Liver (tissue), 9 donors: Measurements from ENCODE around the gene EVX1. TPM values are rescaled to one million over a fixed set of nuclear protein-coding genes. Genes with fewer than 3 reads are reported as not detected.

Experiments
- DNase-seq: peaks from one replicate; pipeline ENCODE4 v3.0.0-alpha.2; 2017; ENCODE audit warnings: low spot score
- H3K27ac ChIP-seq, 2 donors: one replicate each; pipeline ENCODE4 v1.7.0; 2013; ENCODE audit warnings: inconsistent platforms in 2 of 2, low read length in 2 of 2, control low read depth in 1 of 2, low read depth in 1 of 2, mild to moderate bottlenecking in 1 of 2
- H3K27me3 ChIP-seq, 4 donors: one replicate each; pipeline versions ENCODE4 v1.6.1 to v1.7.0; 2013; ENCODE audit warnings: low read length in 3 of 4, inconsistent platforms in 1 of 4, mild to moderate bottlenecking in 1 of 4, moderate library complexity in 1 of 4; ENCODE audit not compliant: control insufficient read depth in 4 of 4, insufficient read depth in 4 of 4
- H3K36me3 ChIP-seq, 4 donors: one replicate each; pipeline versions ENCODE4 v1.6.1 to v1.7.0; 2013; ENCODE audit warnings: low read length in 3 of 4, mild to moderate bottlenecking in 3 of 4, low read depth in 1 of 4, moderate library complexity in 1 of 4; ENCODE audit not compliant: control insufficient read depth in 4 of 4, insufficient read depth in 3 of 4
- H3K4me1 ChIP-seq, 4 donors: one replicate each; pipeline versions ENCODE4 v1.6.1 to v1.7.0; 2013; ENCODE audit warnings: low read length in 3 of 4, mild to moderate bottlenecking in 3 of 4, moderate library complexity in 1 of 4; ENCODE audit not compliant: control insufficient read depth in 4 of 4, insufficient read depth in 4 of 4
- H3K4me3 ChIP-seq, 3 donors: one replicate each; pipeline versions ENCODE4 v1.6.1 to v1.7.0; 2013; ENCODE audit warnings: low read length in 3 of 3, control low read depth in 1 of 3, low read depth in 1 of 3, mild to moderate bottlenecking in 1 of 3
- H3K9ac ChIP-seq, 2 donors: one replicate each; pipeline ENCODE4 v1.7.0; 2013; ENCODE audit warnings: low read length in 2 of 2, mild to moderate bottlenecking in 2 of 2, moderate library complexity in 2 of 2, control low read depth in 1 of 2, low read depth in 1 of 2
- H3K9me3 ChIP-seq, 4 donors: one replicate each; pipeline versions ENCODE4 v1.6.1 to v1.7.0; 2013; ENCODE audit warnings: low read length in 3 of 4; ENCODE audit not compliant: control insufficient read depth in 4 of 4
- ATF3 ChIP-seq: IDR thresholded peaks from 2 replicates; pipeline ENCODE4 v1.6.1; 2016; ENCODE audit warnings: antibody characterized with exemption
- CTCF ChIP-seq: fragments of 150-350 bp; IDR thresholded peaks from 2 replicates; pipeline ENCODE4 v1.5.1; 2017; ENCODE audit warnings: improper control_type of control experiment, low read depth, low read length; ENCODE audit not compliant: missing input control
- FOXA1 ChIP-seq: IDR thresholded peaks from 2 replicates; pipeline ENCODE4 v1.6.1; 2016; ENCODE audit warnings: antibody characterized with exemption
- FOXA2 ChIP-seq: IDR thresholded peaks from 2 replicates; pipeline ENCODE4 v1.6.1; 2016; ENCODE audit warnings: antibody characterized with exemption
- GABPA ChIP-seq, 2 donors: IDR thresholded peaks in 1 of 2; conservative IDR thresholded peaks in 1 of 2; 2 replicates each; pipeline ENCODE4 v1.6.1; 2016; ENCODE audit warnings: antibody characterized with exemption in 2 of 2, mild to moderate bottlenecking in 1 of 2, moderate library complexity in 1 of 2
- HNF4A ChIP-seq, 2 donors: conservative IDR thresholded peaks; 2 replicates each; pipeline ENCODE4 v1.6.1; 2016; ENCODE audit warnings: antibody characterized with exemption in 2 of 2, mild to moderate bottlenecking in 2 of 2
- HNF4G ChIP-seq: IDR thresholded peaks from 2 replicates; pipeline ENCODE4 v1.6.1; 2016; ENCODE audit warnings: antibody characterized with exemption
- JUND ChIP-seq, 2 donors: IDR thresholded peaks; 2 replicates each; pipeline ENCODE4 v1.6.1; 2016; ENCODE audit warnings: antibody characterized with exemption in 2 of 2
- MAX ChIP-seq: IDR thresholded peaks from 2 replicates; pipeline ENCODE4 v1.6.1; 2016; ENCODE audit warnings: antibody characterized with exemption
- RAD21 ChIP-seq, 2 donors: IDR thresholded peaks; 2 replicates each; pipeline ENCODE4 v1.6.1; 2016; ENCODE audit warnings: antibody characterized with exemption in 2 of 2, mild to moderate bottlenecking in 2 of 2
- REST ChIP-seq: IDR thresholded peaks from 2 replicates; pipeline ENCODE4 v1.6.1; 2016; ENCODE audit warnings: antibody characterized with exemption, mild to moderate bottlenecking
- RXRA ChIP-seq, 2 donors: IDR thresholded peaks; 2 replicates each; pipeline ENCODE4 v1.6.1; 2017 to 2018; ENCODE audit warnings: antibody characterized with exemption in 2 of 2, mild to moderate bottlenecking in 1 of 2
- SP1 ChIP-seq: IDR thresholded peaks from 2 replicates; pipeline ENCODE4 v1.6.1; 2018; ENCODE audit warnings: antibody characterized with exemption, mild to moderate bottlenecking
- TAF1 ChIP-seq: conservative IDR thresholded peaks from 2 replicates; pipeline ENCODE4 v1.6.1; 2016; ENCODE audit warnings: antibody characterized with exemption, mild to moderate bottlenecking
- ZBTB33 ChIP-seq: IDR thresholded peaks from 2 replicates; pipeline ENCODE4 v1.6.1; 2016; ENCODE audit warnings: antibody characterized with exemption
- WGBS: extraction: QIAGEN DNeasy Blood & Tissue Kit; methylation state at CpG from one replicate; pipeline ENCODE4 v1.1.7; 2013; 5-methylcytosine and 5-hydroxymethylcytosine counted together
- polyA plus RNA-seq, 2 donors: library from polyadenylated mRNA; stranded (reverse) in 1 of 2; unstranded in 1 of 2; fragments of 200-250 nt in 1 of 2; fragments of >200 nt in 1 of 2; fragmentation: Nextera tagmentation in 1 of 2; extraction: Ambion mirVana in 1 of 2; gene quantifications; one replicate each; pipeline versions ENCODE4 v1.2.1 to v1.2.3, GENCODE V29; 2013 to 2015
- total RNA-seq, 2 donors: library from RNA; depleted of rRNA; stranded (reverse); fragments of >200 nt; gene quantifications; one replicate each; pipeline ENCODE4 v1.2.3, GENCODE V29; 2014
- donor health status: healthy.
- donor health status: healthy.
- donor health status: healthy.
- donor health status: healthy.
- donor health status: healthy.

Gene EVX1
- total and polyA plus RNA-seq, 4 donors = not detected

- H3K9ac ChIP-seq = no peak overlapping the region
- H3K27me3 ChIP-seq = no peaks in the 10 kb centered on the region
- no peak for TF ChIP-seq RAD21 (IDR thresholded peaks at IDR 0.05)
- TF ChIP-seq TAF1 = no peak
- no peak for TF ChIP-seq ATF3
- no peak for TF ChIP-seq SP1
- no peak for TF ChIP-seq RXRA (IDR thresholded peaks at IDR 0.05)
- no peak for TF ChIP-seq FOXA2
- TF ChIP-seq GABPA (IDR thresholded peaks at IDR 0.05 in 1 of 2, conservative IDR thresholded peaks at IDR 0.05 in 1 of 2) = no peak
- no peak for TF ChIP-seq MAX
- no peak for TF ChIP-seq REST
- no peak for TF ChIP-seq FOXA1
- no peak for TF ChIP-seq ZBTB33
- no peak for TF ChIP-seq CTCF
- TF ChIP-seq JUND (IDR thresholded peaks at IDR 0.05) = no peak
- TF ChIP-seq HNF4G = no peak
- no peak for TF ChIP-seq HNF4A (conservative IDR thresholded peaks at IDR 0.05)
- 59% methylated on average over 8 of the region's 8 CpGs for WGBS
- no peaks in the 10 kb centered on the region for H3K9me3 ChIP-seq
- DNase-seq = no peak
- H3K4me3 ChIP-seq = no peak overlapping the region
- H3K27ac ChIP-seq = no peak overlapping the region
- no peaks in the 10 kb centered on the region for H3K36me3 ChIP-seq
- H3K4me1 ChIP-seq = no peaks in the 10 kb centered on the region
These were observed 54.8 kb downstream of the EVX1 start for GRCh38 chr7:27297356-27297755.

Other genes with a start within 250 kb of the EVX1 start
- under 1 TPM; 0.08 to 0.28 TPM for gene HOXA1, start 146.8 kb upstream of the EVX1 start, total RNA-seq
- gene HOXA1, start 146.8 kb upstream of the EVX1 start, polyA plus RNA-seq = under 1 TPM; 0.17 to 0.25 TPM
- gene HOXA2, start 140.1 kb upstream of the EVX1 start, total RNA-seq = under 1 TPM; 0.05 to 0.08 TPM
- gene HOXA2, start 140.1 kb upstream of the EVX1 start, polyA plus RNA-seq = under 1 TPM; 0.08 to 0.13 TPM
- gene HOXA4, start 112.0 kb upstream of the EVX1 start, total RNA-seq = under 1 TPM; 0.17 to 0.28 TPM
- 1 to 10 TPM in 1 of 2 donors, under 1 TPM in 1; 0.32 to 1.1 TPM for gene HOXA4, start 112.0 kb upstream of the EVX1 start, polyA plus RNA-seq
- gene HOXA5, start 99.1 kb upstream of the EVX1 start, total RNA-seq = 1 to 10 TPM in 1 of 2 donors, under 1 TPM in 1; 0.42 to 2.1 TPM
- gene HOXA5, start 99.1 kb upstream of the EVX1 start, polyA plus RNA-seq = under 1 TPM; 0.40 to 0.90 TPM
- gene HOXA6, start 95.0 kb upstream of the EVX1 start, total RNA-seq = under 1 TPM in 1 of 2 donors, not detected in 1; 0.23 TPM
- gene HOXA6, start 95.0 kb upstream of the EVX1 start, polyA plus RNA-seq = not detected
- under 1 TPM; 0.17 to 0.28 TPM for gene HOXA3, start 90.2 kb upstream of the EVX1 start, total RNA-seq
- gene HOXA3, start 90.2 kb upstream of the EVX1 start, polyA plus RNA-seq = under 1 TPM; 0.11 to 0.23 TPM
- under 1 TPM; under 0.01 to 0.05 TPM for gene HOXA7, start 86.1 kb upstream of the EVX1 start, total RNA-seq
- gene HOXA7, start 86.1 kb upstream of the EVX1 start, polyA plus RNA-seq = not detected
- under 1 TPM in 1 of 2 donors, not detected in 1; 0.70 TPM for gene HOXA9, start 77.3 kb upstream of the EVX1 start, total RNA-seq
- under 1 TPM in 1 of 2 donors, not detected in 1; 0.02 TPM for gene HOXA9, start 77.3 kb upstream of the EVX1 start, polyA plus RNA-seq
- gene HOXA10, start 68.5 kb upstream of the EVX1 start, total RNA-seq = under 1 TPM; 0.08 to 0.70 TPM
- gene HOXA10, start 68.5 kb upstream of the EVX1 start, polyA plus RNA-seq = under 1 TPM; 0.03 to 0.17 TPM
- gene HOXA11, start 57.6 kb upstream of the EVX1 start, total RNA-seq = not detected
- gene HOXA11, start 57.6 kb upstream of the EVX1 start, polyA plus RNA-seq = not detected
- gene HOXA13, start 42.7 kb upstream of the EVX1 start, total RNA-seq = not detected
- under 1 TPM in 1 of 2 donors, not detected in 1; 0.02 TPM for gene HOXA13, start 42.7 kb upstream of the EVX1 start, polyA plus RNA-seq